ENCODE data around the gene COL15A1.

GRCh38 chr9:99095565-99095964, 151.9 kb downstream of the COL15A1 start:
- no peak for TF ChIP-seq SIN3A (IDR thresholded peaks at IDR 0.05; ENCODE audit: borderline replicate concordance, insufficient read depth, low read length)
- TF ChIP-seq TAF1 (IDR thresholded peaks at IDR 0.05; ENCODE audit: borderline replicate concordance, insufficient read depth, low read length): no peak
